Ascending aorta (tissue), 2 donors: ENCODE measurements around the gene SHISA6. TPM values are rescaled to one million over a fixed set of nuclear protein-coding genes. Genes with fewer than 3 reads are reported as not detected.

Experiments used
- DNase-seq, 2 donors: peaks; one replicate each; pipeline ENCODE4 v3.0.0-alpha.2; 2019; ENCODE audit warnings: low spot score in 2 of 2
- H3K27ac ChIP-seq, 2 donors: fragments of 200-600 bp; sonication (generic); one replicate each; pipeline ENCODE4 v1.5.1; 2016 to 2017; ENCODE audit warnings: mild to moderate bottlenecking in 1 of 2
- H3K27me3 ChIP-seq: fragments of 200-600 bp; sonication (generic); one replicate; pipeline ENCODE4 v1.5.1; 2017
- H3K36me3 ChIP-seq, 2 donors: fragments of 200-600 bp; sonication (generic); one replicate each; pipeline ENCODE4 v1.5.1; 2016
- H3K4me1 ChIP-seq, 2 donors: fragments of 200-600 bp; sonication (generic); one replicate each; pipeline ENCODE4 v1.5.1; 2016 to 2017; ENCODE audit warnings: mild to moderate bottlenecking in 1 of 2
- H3K4me3 ChIP-seq, 2 donors: fragments of 200-600 bp; sonication (generic); one replicate each; pipeline ENCODE4 v1.5.1; 2016 to 2017; ENCODE audit warnings: mild to moderate bottlenecking in 1 of 2
- H3K9me3 ChIP-seq, 2 donors: fragments of 200-600 bp; sonication (generic); one replicate each; pipeline ENCODE4 v1.5.1; 2016
- CTCF ChIP-seq, 3 experiments: fragments of 200-600 bp in 2 of 3; fragments of 450-650 bp in 1 of 3; sonication (generic) in 2 of 3; IDR thresholded peaks; one replicate each; pipeline ENCODE4 v1.5.1; 2016 to 2019; ENCODE audit warnings: antibody characterized with exemption in 3 of 3, mild to moderate bottlenecking in 1 of 3, moderate library complexity in 1 of 3
- intact Hi-C: fragments of 100-400 bp; cut with DNase I; formaldehyde crosslinking; loops from one replicate; pipeline ENCODE4 v1.15.1; 2023
- total RNA-seq: library from RNA; depleted of rRNA; stranded (reverse); fragments of >200 nt; gene quantifications from one replicate; pipeline ENCODE4 v1.1.0, GENCODE V29; 2016

Gene SHISA6
- total RNA-seq, 1 donor from 2014 or later, result 0.11 TPM

- H3K9me3 ChIP-seq, result no peaks in the 10 kb centered on the region
- no peaks in the 10 kb centered on the region for H3K4me1 ChIP-seq
- H3K4me3 ChIP-seq, result no peak overlapping the region
- no peaks in the 10 kb centered on the region for H3K27me3 ChIP-seq
- no peak overlapping the region for H3K27ac ChIP-seq
- no peak for DNase-seq
- H3K36me3 ChIP-seq, result no peaks in the 10 kb centered on the region
- intact Hi-C loops, result no loop called here
- no peak for TF ChIP-seq CTCF (IDR thresholded peaks at IDR 0.05)
These were observed 258.9 kb downstream of the SHISA6 start for GRCh38 chr17:11499881-11500280.

- intact Hi-C loops, result no loop called here
- Histone ChIP-seq H3K27ac (no peak overlapping the region), H3K4me1 (no peaks in the 10 kb centered on the region), H3K9me3 (no peaks in the 10 kb centered on the region), H3K27me3 (no peaks in the 10 kb centered on the region), H3K36me3 (no peaks in the 10 kb centered on the region), H3K4me3 (no peak overlapping the region)
- no peak for DNase-seq
- TF ChIP-seq CTCF (IDR thresholded peaks at IDR 0.05), result no peak
These were observed 262.5 kb downstream of the SHISA6 start for GRCh38 chr17:11503308-11504035.

GRCh38 chr17:11506635-11507034, 265.6 kb downstream of the SHISA6 start:
- Histone ChIP-seq H3K36me3 (no peaks in the 10 kb centered on the region), H3K4me1 (no peaks in the 10 kb centered on the region), H3K27ac (no peak overlapping the region), H3K27me3 (no peaks in the 10 kb centered on the region), H3K4me3 (no peak overlapping the region), H3K9me3 (no peaks in the 10 kb centered on the region)
- TF ChIP-seq CTCF (IDR thresholded peaks at IDR 0.05), result no peak
- no peak for DNase-seq
- intact Hi-C loops, result no loop called here

- no peaks in the 10 kb centered on the region for H3K9me3 ChIP-seq
- H3K27me3 ChIP-seq, result no peaks in the 10 kb centered on the region
- H3K4me3 ChIP-seq, result no peak overlapping the region
- intact Hi-C loops, result no loop called here
- H3K36me3 ChIP-seq, result no peaks in the 10 kb centered on the region
- TF ChIP-seq CTCF (IDR thresholded peaks at IDR 0.05), result no peak
- H3K4me1 ChIP-seq, result no peaks in the 10 kb centered on the region
- no peak overlapping the region for H3K27ac ChIP-seq
- DNase-seq, result no peak
These were observed 270.7 kb downstream of the SHISA6 start for GRCh38 chr17:11511696-11512095.

- Histone ChIP-seq H3K36me3 (no peaks in the 10 kb centered on the region), H3K9me3 (no peaks in the 10 kb centered on the region), H3K27me3 (no peaks in the 10 kb centered on the region), H3K27ac (no peak overlapping the region), H3K4me3 (no peak overlapping the region), H3K4me1 (no peaks in the 10 kb centered on the region)
- intact Hi-C loops, result no loop called here
- TF ChIP-seq CTCF (IDR thresholded peaks at IDR 0.05), result no peak
- no peak for DNase-seq
These were observed 273.6 kb downstream of the SHISA6 start for GRCh38 chr17:11514565-11514964.
